Endothelial cell of umbilical vein (primary cell): ENCODE results near the gene SLC44A1. TPM values are rescaled to one million over a fixed set of nuclear protein-coding genes. Genes with fewer than 3 reads are reported as not detected.

ENCODE experiments used
- BruUV-seq: library from RNA; stranded (reverse); fragments of 400-500 nt; replicated peaks from 2 replicates; lab custom pipeline; 2021; lab: Mats Ljungman, UMichigan
- CTCF ChIA-PET: fragments of 300-600, 350-600 bp; sonication (Branson Sonifier 250); formaldehyde crosslinking; loops from one replicate; lab custom pipeline; 2021; ENCODE audit warnings: antibody characterized with exemption, inconsistent platforms; lab: Charles Lee
- POLR2A ChIA-PET: fragments of 300-600, 350-600 bp; sonication (Branson Sonifier 250); formaldehyde crosslinking; loops from one replicate; lab custom pipeline; 2021; ENCODE audit warnings: antibody characterized with exemption, inconsistent platforms; lab: Charles Lee
- DNase-seq: peaks from one replicate; pipeline ENCODE4 v3.0.0-alpha.2; 2011; ENCODE audit warnings: low read depth, low spot score
- FAIRE-seq: peaks from 2 replicates; lab custom pipeline; 2011; peaks lifted over from hg19 to GRCh38; lab: Jason Lieb, UNC
- H2AFZ ChIP-seq: 2 replicates; pipeline ENCODE4 v1.6.0; 2012; ENCODE audit warnings: low read depth, low read length, control low read depth, inconsistent platforms
- H3K27ac ChIP-seq: 2 replicates; pipeline ENCODE4 v1.5.1; 2011; ENCODE audit warnings: low read depth, mild to moderate bottlenecking, control low read depth, low read length, moderate library complexity; ENCODE audit not compliant: insufficient read depth
- H3K27me3 ChIP-seq, 2 experiments: 2 replicates each; pipeline versions ENCODE4 v1.6.0 to v1.6.1; 2011; ENCODE audit warnings: low read length in 2 of 2, mixed read lengths in 1 of 2; ENCODE audit not compliant: control insufficient read depth in 2 of 2, insufficient read depth in 2 of 2
- H3K36me3 ChIP-seq, 2 experiments: 2 replicates in 1 of 2; 3 replicates in 1 of 2; pipeline ENCODE4 v1.5.1; 2011; ENCODE audit warnings: low read length in 2 of 2, mild to moderate bottlenecking in 1 of 2, moderate library complexity in 1 of 2; ENCODE audit not compliant: control insufficient read depth in 2 of 2, insufficient read depth in 2 of 2; ENCODE audit errors: extremely low read depth in 1 of 2
- H3K4me1 ChIP-seq: 3 replicates; pipeline ENCODE4 v1.5.1; 2011; ENCODE audit warnings: mild to moderate bottlenecking, low read length; ENCODE audit not compliant: control insufficient read depth, insufficient read depth; ENCODE audit errors: extremely low read depth
- H3K4me2 ChIP-seq: 2 replicates; pipeline ENCODE4 v1.6.1; 2011; ENCODE audit warnings: low read length, control low read depth, mixed read lengths; ENCODE audit not compliant: insufficient read depth
- H3K4me3 ChIP-seq, 3 experiments: fragments of 200-600 bp in 1 of 3; sonication (generic), shearing (Covaris generic) in 1 of 3; replicated peaks in 1 of 3; 2 replicates each; pipeline ENCODE4 v1.5.1; 2011 to 2016; ENCODE audit warnings: control low read depth in 3 of 3, low read length in 3 of 3, mild to moderate bottlenecking in 2 of 3, inconsistent platforms in 1 of 3, low read depth in 1 of 3, moderate library complexity in 1 of 3; ENCODE audit not compliant: insufficient read depth in 1 of 3
- H3K79me2 ChIP-seq: 2 replicates; pipeline ENCODE4 v1.6.0; 2012; ENCODE audit warnings: low read length, inconsistent platforms; ENCODE audit not compliant: control insufficient read depth, insufficient read depth
- H3K9ac ChIP-seq: replicated peaks from 2 replicates; pipeline ENCODE3; 2011; ENCODE audit warnings: low read length, control low read depth; ENCODE audit not compliant: insufficient read depth; ENCODE audit errors: extremely low read depth
- H3K9me1 ChIP-seq: replicated peaks from 3 replicates; pipeline ENCODE4 v1.6.0; 2011; ENCODE audit warnings: mild to moderate bottlenecking, low read length; ENCODE audit not compliant: control insufficient read depth, insufficient read depth; ENCODE audit errors: extremely low read depth
- H3K9me3 ChIP-seq: replicated peaks from 2 replicates; pipeline ENCODE4 v1.5.1; 2012; ENCODE audit warnings: low read length, inconsistent platforms; ENCODE audit not compliant: control insufficient read depth, insufficient read depth
- H4K20me1 ChIP-seq: replicated peaks from 2 replicates; pipeline ENCODE3; 2011; ENCODE audit warnings: mild to moderate bottlenecking, low read length; ENCODE audit not compliant: control insufficient read depth, insufficient read depth; ENCODE audit errors: extremely low read depth
- EZH2 ChIP-seq: IDR thresholded peaks from 2 replicates; pipeline ENCODE4 v1.6.1; 2012; ENCODE audit warnings: borderline replicate concordance, low read depth, mild to moderate bottlenecking, moderate library complexity, low read length, inconsistent platforms; ENCODE audit not compliant: severe bottlenecking
- FOS ChIP-seq: IDR thresholded peaks from 2 replicates; pipeline ENCODE4 v1.6.1; 2011; ENCODE audit warnings: mild to moderate bottlenecking, low read length, moderate library complexity, borderline replicate concordance; ENCODE audit not compliant: insufficient read depth
- GATA2 ChIP-seq: IDR thresholded peaks from 2 replicates; pipeline ENCODE4 v1.7.0; 2011; ENCODE audit warnings: low read depth, mild to moderate bottlenecking, moderate library complexity, mixed read lengths, low read length; ENCODE audit not compliant: insufficient read length, insufficient read depth
- JUN ChIP-seq: IDR thresholded peaks from 2 replicates; pipeline ENCODE4 v1.6.1; 2011; ENCODE audit warnings: borderline replicate concordance, low read depth; ENCODE audit not compliant: insufficient read length, insufficient read depth
- MAX ChIP-seq: IDR thresholded peaks from 2 replicates; pipeline ENCODE4 v1.6.1; 2011; ENCODE audit not compliant: insufficient read depth, insufficient read length
- MYC ChIP-seq: IDR thresholded peaks from one replicate; pipeline ENCODE4 v1.6.1; 2011; ENCODE audit warnings: mild to moderate bottlenecking, low read depth, low read length
- POLR2A ChIP-seq: IDR thresholded peaks from 2 replicates; pipeline ENCODE4 v1.6.1; 2012; ENCODE audit warnings: low read depth, mild to moderate bottlenecking, control low read depth, low read length
- POLR2AphosphoS5 ChIP-seq: IDR thresholded peaks from 2 replicates; pipeline ENCODE4 v1.6.1; 2012; ENCODE audit warnings: low read depth, mild to moderate bottlenecking, control low read depth, low read length, moderate library complexity; ENCODE audit not compliant: insufficient read depth
- dilution Hi-C: fragments of 300-500 bp; cut with MboI; formaldehyde crosslinking; loops from one replicate; pipeline ENCODE4 v1.15.0; 2019; ENCODE audit warnings: low sequenced_read_pairs; ENCODE audit not compliant: extremely low pct_ligation_motif_present
- intact Hi-C: fragments of 100-400 bp; cut with micrococcal nuclease; formaldehyde crosslinking; loops from one replicate; pipeline ENCODE4 v1.10.0; 2022
- polyA plus RNA-seq, 4 experiments: library from polyadenylated mRNA; depleted of rRNA in 3 of 4; stranded (reverse) in 3 of 4; unstranded in 1 of 4; fragments of >200 nt; gene quantifications; 2 replicates each; pipeline versions ENCODE4 v1.2.1 to v1.2.3, GENCODE V29; 2011 to 2012; ENCODE audit warnings: missing spikeins in 1 of 4
- total RNA-seq: library from RNA; stranded (reverse); gene quantifications from 2 replicates; pipeline ENCODE4 v1.2.3, GENCODE V29; 2021
- TF ChIP-seq, protein P1 (sequence below), 2 donors: IDR thresholded peaks; 1 replicate in 1 of 2; 2 replicates in 1 of 2; pipeline ENCODE4 v1.5.1; 2011; ENCODE audit warnings: low read length in 2 of 2, mild to moderate bottlenecking in 2 of 2, moderate library complexity in 2 of 2, control low read depth in 1 of 2, inconsistent platforms in 1 of 2, low read depth in 1 of 2; ENCODE audit not compliant: insufficient read depth in 1 of 2; ENCODE audit errors: extremely low read depth in 1 of 2

The SLC44A1 gene
- total and polyA plus RNA-seq, 2 donors (not counting 3 experiments of a cell fraction or from before 2014, with no cell fraction given) = 16.1 to 37.7 TPM

DNA sequence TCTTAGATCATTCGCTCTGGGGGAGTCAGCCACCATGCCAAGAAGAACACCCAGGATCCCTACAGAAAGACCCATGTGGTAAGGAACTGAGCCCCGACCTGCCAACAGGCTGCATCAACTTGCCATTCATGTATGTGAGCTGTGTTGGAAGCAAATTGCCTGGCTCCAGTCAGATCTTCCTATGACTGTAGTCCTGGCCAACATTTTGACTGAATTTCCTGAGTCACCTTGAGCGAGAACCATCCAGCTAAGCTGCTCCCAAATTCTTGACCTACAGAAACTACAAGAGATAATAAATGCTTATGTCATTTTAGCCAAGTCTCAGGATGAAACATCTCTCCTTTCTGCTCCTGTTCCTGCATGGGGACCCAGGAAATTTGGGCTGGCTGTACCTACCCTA, 40.0 kb upstream of the SLC44A1 start:
- Histone ChIP-seq H3K4me2 (no peak overlapping the region), H3K4me3 (no peak overlapping the region), H3K4me1 (no peaks in the 10 kb centered on the region), H2AFZ (no peak overlapping the region), H3K9ac (no peak overlapping the region), H3K9me1 (no peaks in the 10 kb centered on the region), H4K20me1 (no peaks in the 10 kb centered on the region), H3K36me3 (no peaks in the 10 kb centered on the region), H3K79me2 (no peaks in the 10 kb centered on the region), H3K27me3 (no peaks in the 10 kb centered on the region), H3K9me3 (no peaks in the 10 kb centered on the region), H3K27ac (no peak overlapping the region)
- FAIRE-seq (no peak), DNase-seq (no peak)
- no TSS peak for BruUV-seq
- TF ChIP-seq, protein P1, sequence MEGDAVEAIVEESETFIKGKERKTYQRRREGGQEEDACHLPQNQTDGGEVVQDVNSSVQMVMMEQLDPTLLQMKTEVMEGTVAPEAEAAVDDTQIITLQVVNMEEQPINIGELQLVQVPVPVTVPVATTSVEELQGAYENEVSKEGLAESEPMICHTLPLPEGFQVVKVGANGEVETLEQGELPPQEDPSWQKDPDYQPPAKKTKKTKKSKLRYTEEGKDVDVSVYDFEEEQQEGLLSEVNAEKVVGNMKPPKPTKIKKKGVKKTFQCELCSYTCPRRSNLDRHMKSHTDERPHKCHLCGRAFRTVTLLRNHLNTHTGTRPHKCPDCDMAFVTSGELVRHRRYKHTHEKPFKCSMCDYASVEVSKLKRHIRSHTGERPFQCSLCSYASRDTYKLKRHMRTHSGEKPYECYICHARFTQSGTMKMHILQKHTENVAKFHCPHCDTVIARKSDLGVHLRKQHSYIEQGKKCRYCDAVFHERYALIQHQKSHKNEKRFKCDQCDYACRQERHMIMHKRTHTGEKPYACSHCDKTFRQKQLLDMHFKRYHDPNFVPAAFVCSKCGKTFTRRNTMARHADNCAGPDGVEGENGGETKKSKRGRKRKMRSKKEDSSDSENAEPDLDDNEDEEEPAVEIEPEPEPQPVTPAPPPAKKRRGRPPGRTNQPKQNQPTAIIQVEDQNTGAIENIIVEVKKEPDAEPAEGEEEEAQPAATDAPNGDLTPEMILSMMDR (IDR thresholded peaks at IDR 0.05; ENCODE audit: extremely low read depth in 1 of 2, insufficient read depth in 1 of 2, low read depth in 1 of 2, low read length in 2 of 2) = no peak
- CTCF ChIA-PET = no interaction called here
- dilution Hi-C loops = no loop called here
- intact Hi-C loops = no loop called here
- POLR2A ChIA-PET = no interaction called here

DNA sequence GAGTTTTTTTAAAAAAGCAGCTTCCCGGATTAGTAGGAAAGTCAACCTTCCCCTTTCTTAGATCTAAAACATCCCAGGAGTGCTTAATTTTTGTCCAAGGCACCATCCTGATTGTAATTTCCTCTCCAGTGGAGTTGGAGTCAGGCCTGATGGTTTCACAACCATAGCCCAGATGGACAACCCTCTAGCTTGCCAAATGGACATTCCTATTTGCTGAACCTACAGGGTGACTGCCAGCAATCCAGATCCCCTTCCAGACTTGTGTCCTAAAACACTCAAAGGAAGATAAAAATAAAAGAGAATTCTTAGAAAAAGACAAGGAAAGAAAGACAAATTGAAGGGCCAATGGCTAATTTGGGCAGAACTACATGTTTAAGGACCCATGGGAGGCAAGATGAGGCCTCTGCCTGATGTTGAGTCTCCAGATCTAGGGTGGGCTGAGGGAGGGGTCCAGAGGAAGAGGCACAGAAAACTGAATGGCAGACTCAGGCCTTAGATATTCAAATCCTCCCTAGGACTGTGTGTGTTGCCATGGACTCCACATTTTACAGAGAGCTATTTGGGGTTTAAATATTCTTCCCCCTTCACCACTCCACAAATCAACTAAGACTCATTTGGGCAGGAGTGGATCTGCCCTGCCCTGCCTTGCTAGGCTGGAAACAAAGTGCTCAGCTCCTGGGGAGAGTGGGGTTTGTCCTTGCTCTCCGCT, 38.5 kb upstream of the SLC44A1 start:
- BruUV-seq = no TSS peak
- POLR2A ChIA-PET = no interaction called here
- H2AFZ ChIP-seq = no peak overlapping the region
- no peaks in the 10 kb centered on the region for H4K20me1 ChIP-seq
- no peaks in the 10 kb centered on the region for H3K9me1 ChIP-seq
- H3K4me1 ChIP-seq = no peaks in the 10 kb centered on the region
- intact Hi-C loops (no loop called here), dilution Hi-C loops (no loop called here)
- DNase-seq (no peak), FAIRE-seq (no peak)
- H3K79me2 ChIP-seq = no peaks in the 10 kb centered on the region
- H3K4me3 ChIP-seq = no peak overlapping the region
- H3K9me3 ChIP-seq = no peaks in the 10 kb centered on the region
- no peak overlapping the region for H3K4me2 ChIP-seq
- H3K27ac ChIP-seq = no peak overlapping the region
- no peak for TF ChIP-seq GATA2
- TF ChIP-seq FOS = no peak
- TF ChIP-seq, protein P1 (IDR thresholded peaks at IDR 0.05; ENCODE audit: extremely low read depth in 1 of 2, insufficient read depth in 1 of 2, low read depth in 1 of 2, low read length in 2 of 2) = no peak
- no peak for TF ChIP-seq POLR2A
- no peak for TF ChIP-seq EZH2
- no peak for TF ChIP-seq MYC
- TF ChIP-seq POLR2AphosphoS5 = no peak
- TF ChIP-seq MAX = no peak
- no peak for TF ChIP-seq JUN
- no peaks in the 10 kb centered on the region for H3K27me3 ChIP-seq
- CTCF ChIA-PET = interaction anchor here (1.4 kb wide), 1 partner anchor 24 kb away, joined by 3 read pairs; no protein-coding TSS in a partner anchor
- no peaks in the 10 kb centered on the region for H3K36me3 ChIP-seq
- no peak overlapping the region for H3K9ac ChIP-seq
